Fibroblast of mammary gland (primary cell): ENCODE measurements around the gene OPCML.

Source experiments
- DNase-seq: peaks from one replicate; pipeline ENCODE4 v3.0.0-alpha.2; 2010; ENCODE audit warnings: low read depth
- H3K4me3 ChIP-seq: 2 replicates; pipeline ENCODE4 v1.5.1; 2011; ENCODE audit warnings: low read depth, mild to moderate bottlenecking, low read length, moderate library complexity; ENCODE audit not compliant: control insufficient read depth
- TF ChIP-seq, protein P1 (sequence below): conservative IDR thresholded peaks from 2 replicates; pipeline ENCODE4 v1.5.1; 2011; ENCODE audit warnings: low read depth, low read length, inconsistent platforms; ENCODE audit not compliant: control insufficient read depth, insufficient read depth

Gene OPCML

DNA sequence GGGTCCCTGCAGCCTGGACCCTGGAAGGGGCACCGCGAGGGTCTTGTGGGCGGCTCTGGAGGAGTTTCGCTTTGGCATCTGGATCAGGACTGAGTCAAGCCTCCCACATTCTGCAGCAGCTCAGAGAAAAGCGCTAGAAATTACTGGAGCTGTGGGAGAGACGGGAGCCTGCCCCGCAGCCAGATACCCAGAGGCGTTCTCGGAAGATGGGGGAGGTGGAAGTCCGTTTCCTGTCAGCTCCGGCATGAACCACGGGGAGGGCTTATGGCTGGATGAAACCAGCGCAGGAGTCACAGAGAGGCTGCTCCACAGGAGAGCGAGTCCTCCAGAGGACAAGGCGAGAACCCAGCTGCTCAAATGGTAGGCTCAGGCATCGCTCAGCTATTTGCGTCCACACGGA, 379.3 kb downstream of the OPCML start:
- no peak for DNase-seq
- TF ChIP-seq, protein P1, sequence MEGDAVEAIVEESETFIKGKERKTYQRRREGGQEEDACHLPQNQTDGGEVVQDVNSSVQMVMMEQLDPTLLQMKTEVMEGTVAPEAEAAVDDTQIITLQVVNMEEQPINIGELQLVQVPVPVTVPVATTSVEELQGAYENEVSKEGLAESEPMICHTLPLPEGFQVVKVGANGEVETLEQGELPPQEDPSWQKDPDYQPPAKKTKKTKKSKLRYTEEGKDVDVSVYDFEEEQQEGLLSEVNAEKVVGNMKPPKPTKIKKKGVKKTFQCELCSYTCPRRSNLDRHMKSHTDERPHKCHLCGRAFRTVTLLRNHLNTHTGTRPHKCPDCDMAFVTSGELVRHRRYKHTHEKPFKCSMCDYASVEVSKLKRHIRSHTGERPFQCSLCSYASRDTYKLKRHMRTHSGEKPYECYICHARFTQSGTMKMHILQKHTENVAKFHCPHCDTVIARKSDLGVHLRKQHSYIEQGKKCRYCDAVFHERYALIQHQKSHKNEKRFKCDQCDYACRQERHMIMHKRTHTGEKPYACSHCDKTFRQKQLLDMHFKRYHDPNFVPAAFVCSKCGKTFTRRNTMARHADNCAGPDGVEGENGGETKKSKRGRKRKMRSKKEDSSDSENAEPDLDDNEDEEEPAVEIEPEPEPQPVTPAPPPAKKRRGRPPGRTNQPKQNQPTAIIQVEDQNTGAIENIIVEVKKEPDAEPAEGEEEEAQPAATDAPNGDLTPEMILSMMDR: no peak
- H3K4me3 ChIP-seq: no peak overlapping the region

DNA sequence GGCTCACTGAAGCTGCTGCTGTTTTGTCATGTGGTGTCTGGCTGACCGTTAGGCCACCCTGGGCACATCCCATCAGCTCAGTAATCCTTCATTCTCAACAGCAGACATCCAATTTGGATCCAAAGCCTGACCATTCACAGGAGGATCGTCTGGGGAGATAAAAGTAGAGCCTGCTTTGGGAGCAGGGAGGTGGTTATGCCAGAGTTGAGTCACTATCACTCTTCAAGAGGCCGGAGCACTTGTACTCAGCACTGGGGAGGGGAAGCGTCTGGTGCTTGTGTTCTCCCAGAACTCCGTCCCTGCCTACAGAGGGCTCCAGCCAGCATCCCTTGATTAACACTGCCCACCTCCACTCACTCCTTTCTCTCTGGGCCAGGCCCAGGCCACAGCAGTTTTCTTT, 382.6 kb downstream of the OPCML start:
- no peak overlapping the region for H3K4me3 ChIP-seq
- no peak for DNase-seq
- TF ChIP-seq, protein P1: no peak

DNA sequence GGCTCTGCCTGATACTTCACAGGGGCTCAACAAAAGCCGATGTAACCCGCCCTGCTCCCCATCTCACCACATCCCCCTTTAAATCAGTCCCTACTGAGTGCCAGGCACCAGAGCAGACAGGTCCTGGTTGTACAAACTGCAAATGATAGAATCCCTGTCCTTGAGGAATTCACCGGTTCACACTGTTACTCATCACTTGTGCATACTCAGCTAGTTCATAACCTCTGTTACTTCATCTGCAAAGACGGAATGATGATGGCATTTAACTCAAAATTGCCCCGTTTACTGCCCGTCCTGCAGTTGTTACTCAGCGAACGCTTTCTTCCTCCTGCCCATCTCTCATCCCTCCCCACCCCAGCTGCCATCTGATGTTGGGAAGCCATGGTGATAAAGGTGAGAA, 384.7 kb downstream of the OPCML start:
- TF ChIP-seq, protein P1: no peak
- H3K4me3 ChIP-seq: no peak overlapping the region
- no peak for DNase-seq

DNA sequence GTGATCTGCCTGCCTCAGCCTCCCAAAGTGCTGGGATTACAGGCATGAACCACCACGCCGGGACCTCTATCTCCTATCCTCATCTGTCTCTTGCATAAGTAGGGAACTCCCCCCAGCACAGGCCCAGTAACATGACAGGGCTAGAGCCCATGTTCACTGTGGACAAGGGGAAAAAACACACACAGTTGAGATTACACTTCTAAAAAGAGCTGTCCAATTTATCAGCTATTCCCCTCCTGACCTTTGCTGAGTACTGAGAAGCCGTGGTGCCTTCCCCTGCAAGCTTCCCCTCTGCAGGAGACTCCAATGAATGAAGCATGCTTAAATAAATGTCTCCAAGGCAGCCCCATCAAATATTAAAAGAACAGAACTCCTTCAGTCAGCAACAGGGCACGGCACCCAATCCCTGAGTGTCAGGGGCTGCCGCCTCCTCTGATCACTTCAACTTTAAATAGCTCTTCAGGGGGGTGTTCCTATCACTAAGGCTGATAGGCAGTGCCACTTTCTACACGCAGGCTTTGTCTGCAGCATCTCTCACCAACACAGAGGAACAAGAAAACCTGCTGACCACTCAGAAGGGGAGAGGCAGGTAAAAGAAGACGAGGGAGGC, 385.5 kb downstream of the OPCML start:
- TF ChIP-seq, protein P1: no peak
- no peak overlapping the region for H3K4me3 ChIP-seq
- DNase-seq: no peak

DNA sequence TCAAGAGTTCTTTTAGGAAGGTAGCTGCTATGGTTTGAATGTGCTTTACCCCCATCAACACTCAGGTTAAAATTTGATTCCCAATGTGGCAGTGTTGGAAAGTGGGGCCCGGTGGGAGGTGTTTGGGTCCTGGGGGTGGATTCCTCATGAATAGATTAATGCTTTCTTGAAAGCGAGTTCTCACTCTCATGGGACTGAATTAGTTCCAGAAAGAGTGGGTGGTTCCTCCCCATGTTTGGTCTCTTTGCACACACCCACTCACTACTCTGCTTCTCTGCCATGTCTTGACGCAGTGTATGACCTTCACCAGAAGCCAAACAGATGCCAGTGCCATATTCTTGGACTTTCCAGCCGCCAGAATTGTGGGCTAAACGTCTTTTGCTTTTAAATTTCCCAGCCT, 394.4 kb downstream of the OPCML start:
- H3K4me3 ChIP-seq: no peak overlapping the region
- no peak for DNase-seq
- TF ChIP-seq, protein P1: no peak

DNA sequence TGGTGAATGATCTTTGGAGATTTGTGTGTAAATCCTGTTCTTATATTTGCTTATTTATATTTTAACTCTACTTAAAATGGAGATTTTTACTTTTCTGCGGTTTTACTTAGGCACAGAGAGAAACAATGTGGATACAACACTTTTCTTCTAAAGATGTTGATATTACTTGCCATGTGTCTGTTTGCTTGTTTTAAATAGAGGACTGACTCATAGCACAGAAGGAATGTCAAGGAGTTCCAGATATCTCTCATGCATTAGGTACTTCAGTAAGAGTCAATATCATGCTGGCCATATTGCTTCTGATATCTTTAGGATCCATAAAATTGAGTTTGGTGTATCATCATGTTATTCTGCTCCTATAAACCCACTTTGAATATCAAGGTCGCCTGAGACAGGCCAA, 395.0 kb downstream of the OPCML start:
- DNase-seq: no peak
- TF ChIP-seq, protein P1: no peak
- H3K4me3 ChIP-seq: no peak overlapping the region

DNA sequence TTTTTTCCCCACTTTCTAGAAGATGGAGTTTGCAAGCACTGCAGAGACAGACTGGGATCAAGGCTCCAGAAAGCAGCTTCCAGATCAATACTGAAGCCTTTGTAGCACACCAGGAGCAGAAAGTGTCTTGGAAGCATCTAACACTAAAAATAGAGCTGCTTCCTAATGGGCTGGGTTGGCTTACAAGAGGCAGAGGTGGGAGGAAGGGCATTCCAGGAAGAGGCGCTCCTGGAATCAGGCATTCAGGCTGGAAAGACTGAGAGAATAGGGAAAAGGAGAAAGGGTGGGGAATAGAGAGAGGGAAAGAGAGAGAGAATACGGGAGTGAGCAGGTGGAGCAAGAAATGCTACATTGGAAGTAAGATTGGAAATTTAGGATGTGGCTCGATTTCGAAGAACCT, 395.9 kb downstream of the OPCML start:
- TF ChIP-seq, protein P1: no peak
- DNase-seq: no peak
- H3K4me3 ChIP-seq: no peak overlapping the region
